ENCODE measurements around the gene UBE2QL1. TPM values are rescaled to one million over a fixed set of nuclear protein-coding genes. Genes with fewer than 3 reads are reported as not detected.

UBE2QL1 gene
- total RNA-seq, 1 experiment from 2014 or later, result not detected

DNA sequence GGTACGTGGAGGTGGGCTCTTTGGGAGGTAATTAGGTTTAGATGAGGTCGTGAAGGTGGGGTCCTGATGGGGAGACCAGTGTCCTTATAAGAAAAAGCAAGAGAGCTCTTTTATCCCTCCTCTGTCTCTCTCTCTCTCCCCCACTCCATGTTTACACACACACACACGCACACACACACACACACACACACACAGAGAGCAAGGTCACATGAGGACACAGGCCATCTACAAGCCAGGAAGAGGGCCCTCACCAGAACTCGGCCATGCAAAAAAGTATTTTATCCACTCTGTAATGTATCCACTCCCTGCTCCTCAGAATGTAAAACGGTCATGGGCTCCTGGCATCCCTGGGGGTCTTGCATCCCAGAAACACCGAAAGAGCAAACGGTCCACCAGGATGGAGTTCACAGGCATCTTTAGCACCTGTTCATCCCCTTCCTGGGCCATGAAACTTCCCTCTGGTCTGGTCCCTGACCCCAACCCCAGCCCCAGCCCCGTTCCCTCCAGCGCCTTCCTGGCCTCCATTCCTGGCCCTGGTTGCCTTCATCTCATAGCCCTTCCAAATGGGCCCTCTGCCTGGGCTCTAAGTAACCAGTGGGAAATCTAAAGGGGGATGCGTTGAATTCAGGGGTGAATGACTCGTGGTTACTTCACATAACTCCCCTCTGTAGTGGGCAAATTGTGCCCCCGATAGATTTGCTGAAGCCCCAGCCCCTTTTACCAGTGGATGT, 95.3 kb downstream of the UBE2QL1 start:
- ATAC-seq, result no peak

More for the DNA sequence above, 95.3 kb downstream of the UBE2QL1 start:
- ChIA-PET RAD21 (ENCODE audit: low non-redundant PET in 1 of 2, low total read pairs in 2 of 2, uncharacterized antibody in 2 of 2, unreplicated experiment in 2 of 2) (no interaction called here), POLR2A (no interaction called here), CTCF (no interaction called here)
- BruUV-seq (replicated peaks), result no TSS peak
- DNase-seq (ENCODE audit: low read depth, low spot score), result no peak
- Histone ChIP-seq H3K9me2 (ENCODE audit: insufficient read depth) (no peaks in the 10 kb centered on the region), H3K36me3 (ENCODE audit: control insufficient read depth in 1 of 2, insufficient read depth in 2 of 2, low read length in 2 of 2) (no peaks in the 10 kb centered on the region), H4K20me1 (ENCODE audit: insufficient read depth) (no peaks in the 10 kb centered on the region), H3K27me3 (ENCODE audit: insufficient read depth, low read length) (peaks cover 8% of the 10 kb centered on the region), H3K4me2 (ENCODE audit: low read length) (no peak overlapping the region), H3K79me2 (ENCODE audit: insufficient read depth, low read length) (no peaks in the 10 kb centered on the region), H3K9me3 (ENCODE audit: control insufficient read depth in 1 of 2, insufficient read depth in 1 of 2, low read depth in 1 of 2, low read length in 2 of 2) (no peaks in the 10 kb centered on the region), H3K9ac (ENCODE audit: low read length) (no peak overlapping the region), H2AFZ (ENCODE audit: low read depth, low read length, poor library complexity, severe bottlenecking) (no peak overlapping the region), H3K4me1 (ENCODE audit: control insufficient read depth in 1 of 2, insufficient read depth in 2 of 2, low read length in 2 of 2) (no peaks in the 10 kb centered on the region), H3K27ac (ENCODE audit: low read depth, low read length) (no peak overlapping the region), H3K4me3 (replicated peaks in 1 of 2; ENCODE audit: low read depth in 1 of 2, low read length in 2 of 2) (no peak overlapping the region)
- intact Hi-C loops (cut with micrococcal nuclease), result no loop called here
- no peak for TF ChIP-seq ZNF274 (IDR thresholded peaks at IDR 0.05; ENCODE audit: low read depth, low read length)
- TF ChIP-seq, protein P1, sequence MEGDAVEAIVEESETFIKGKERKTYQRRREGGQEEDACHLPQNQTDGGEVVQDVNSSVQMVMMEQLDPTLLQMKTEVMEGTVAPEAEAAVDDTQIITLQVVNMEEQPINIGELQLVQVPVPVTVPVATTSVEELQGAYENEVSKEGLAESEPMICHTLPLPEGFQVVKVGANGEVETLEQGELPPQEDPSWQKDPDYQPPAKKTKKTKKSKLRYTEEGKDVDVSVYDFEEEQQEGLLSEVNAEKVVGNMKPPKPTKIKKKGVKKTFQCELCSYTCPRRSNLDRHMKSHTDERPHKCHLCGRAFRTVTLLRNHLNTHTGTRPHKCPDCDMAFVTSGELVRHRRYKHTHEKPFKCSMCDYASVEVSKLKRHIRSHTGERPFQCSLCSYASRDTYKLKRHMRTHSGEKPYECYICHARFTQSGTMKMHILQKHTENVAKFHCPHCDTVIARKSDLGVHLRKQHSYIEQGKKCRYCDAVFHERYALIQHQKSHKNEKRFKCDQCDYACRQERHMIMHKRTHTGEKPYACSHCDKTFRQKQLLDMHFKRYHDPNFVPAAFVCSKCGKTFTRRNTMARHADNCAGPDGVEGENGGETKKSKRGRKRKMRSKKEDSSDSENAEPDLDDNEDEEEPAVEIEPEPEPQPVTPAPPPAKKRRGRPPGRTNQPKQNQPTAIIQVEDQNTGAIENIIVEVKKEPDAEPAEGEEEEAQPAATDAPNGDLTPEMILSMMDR (IDR thresholded peaks at IDR 0.05 in 2 of 3, conservative IDR thresholded peaks at IDR 0.05 in 1 of 3; ENCODE audit: borderline replicate concordance in 1 of 3, insufficient read depth in 1 of 3, low read depth in 2 of 3, low read length in 2 of 3), result no peak
- TF ChIP-seq ZFX (IDR thresholded peaks at IDR 0.05), result no peak
- TF ChIP-seq TCF7L2 (IDR thresholded peaks at IDR 0.05; ENCODE audit: borderline replicate concordance, extremely low read depth, insufficient read depth, insufficient read length), result no peak

Other genes starting within 250 kb of the UBE2QL1 start
- gene MED10, start 70.3 kb upstream of the UBE2QL1 start, total RNA-seq (2021; ENCODE audit: unreplicated experiment), result 35.0 TPM
- gene NSUN2, start 184.2 kb downstream of the UBE2QL1 start, total RNA-seq (2021; ENCODE audit: unreplicated experiment), result 101 TPM
- 24.7 TPM for gene SRD5A1, start 184.6 kb downstream of the UBE2QL1 start, total RNA-seq (2021; ENCODE audit: unreplicated experiment)

Data from HCT116 (cell line).